ENCODE results near the gene TTC22.

Gene TTC22

DNA sequence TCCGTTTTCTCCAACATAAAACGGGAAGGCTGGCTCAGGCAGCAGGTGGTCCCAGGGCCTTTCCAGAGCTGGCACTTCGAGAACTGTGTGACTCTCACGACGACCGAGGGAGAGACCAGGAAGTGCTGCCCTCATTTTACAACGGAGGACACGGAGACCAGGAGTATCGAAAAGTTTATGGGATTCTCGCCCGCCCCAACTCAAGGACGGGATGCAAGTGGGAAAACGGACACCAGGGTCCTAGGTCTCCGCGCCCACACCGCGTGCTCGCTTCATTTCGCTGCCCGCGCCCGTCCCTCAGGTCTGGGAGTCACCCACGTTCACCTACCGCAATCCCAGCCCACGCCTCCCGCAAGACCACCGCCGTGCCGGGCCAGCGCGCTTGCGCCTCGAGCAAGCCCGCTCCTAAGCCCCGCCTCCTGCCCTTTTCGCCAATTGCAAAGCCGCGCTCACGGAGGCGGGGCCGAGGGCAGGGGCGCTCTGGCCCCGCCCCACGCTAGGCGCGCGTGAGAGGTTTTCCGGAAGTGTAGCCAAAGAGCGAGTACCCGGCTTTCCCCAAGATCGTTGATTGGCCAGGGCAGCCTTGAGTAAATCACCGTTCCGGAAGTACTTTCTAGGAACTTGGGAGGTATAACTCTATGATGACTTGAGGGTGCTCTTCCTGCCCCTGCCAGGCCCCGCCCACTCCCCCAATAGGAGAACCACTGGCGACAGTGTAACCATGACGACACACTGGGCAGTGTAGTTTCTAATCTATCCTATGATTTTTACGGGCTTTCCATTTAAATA, 36.8 kb downstream of the TTC22 start, which contains the start of gene PARS2:
Gene PARS2, minus strand, starts transcription at position 391 of the 789 bp plus-strand sequence. CDS start 5,362 bp downstream, outside the sequence.
- in situ Hi-C loops (cut with MboI; ENCODE audit: low sequenced_read_pairs) = no loop called here

GRCh38 chr1:54763816-54764132, 37.3 kb downstream of the TTC22 start:
- in situ Hi-C loops (cut with MboI; ENCODE audit: low sequenced_read_pairs) = no loop called here

- in situ Hi-C loops (cut with MboI; ENCODE audit: low sequenced_read_pairs) = no loop called here
Observed at GRCh38 chr1:54758678-54759348, 42.3 kb downstream of the TTC22 start.

DNA sequence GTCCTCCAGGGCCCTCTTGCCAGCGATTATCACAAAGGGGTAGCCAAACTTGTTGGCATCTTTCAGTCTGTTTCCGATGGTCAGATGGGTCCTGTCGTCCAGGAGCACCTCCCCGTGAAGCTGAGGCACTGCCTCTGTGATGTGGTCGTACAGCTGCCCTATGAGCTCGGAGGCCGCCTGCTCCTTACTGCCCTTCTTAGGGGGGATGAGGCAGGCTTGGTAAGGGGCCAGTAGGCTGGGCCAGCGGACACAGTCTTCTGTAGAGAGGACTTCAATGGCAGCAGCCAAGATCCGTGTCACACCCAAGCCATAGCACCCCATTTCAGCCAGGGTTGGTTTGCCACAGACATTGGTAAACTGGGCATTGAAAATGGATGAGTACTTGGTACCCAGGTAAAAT, 43.3 kb downstream of the TTC22 start:
- in situ Hi-C loops (cut with MboI; ENCODE audit: low sequenced_read_pairs) = no loop called here

- in situ Hi-C loops (cut with MboI; ENCODE audit: low sequenced_read_pairs) = no loop called here
Observed at GRCh38 chr1:54754486-54755285, 46.4 kb downstream of the TTC22 start.

GRCh38 chr1:54754045-54754444, 47.1 kb downstream of the TTC22 start:
- in situ Hi-C loops (cut with MboI; ENCODE audit: low sequenced_read_pairs) = no loop called here

DNA sequence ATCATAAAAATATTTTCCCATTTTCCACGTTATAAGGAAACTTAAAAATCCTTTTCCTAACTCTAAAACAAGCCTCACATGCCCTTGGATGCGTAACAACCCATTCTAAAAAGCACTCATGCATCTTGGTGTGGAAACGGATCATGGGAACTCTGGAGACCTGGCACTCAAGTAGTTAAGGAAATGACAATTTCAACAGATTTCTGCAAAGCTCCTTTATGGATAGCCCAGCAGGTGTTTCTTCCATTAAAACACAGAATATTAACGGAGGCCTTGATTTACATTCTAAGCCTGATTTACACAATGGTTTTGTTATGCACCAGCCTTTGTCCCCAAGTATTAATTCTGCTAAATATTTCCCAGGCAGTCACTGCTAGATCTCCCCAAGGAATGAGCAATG, 49.7 kb downstream of the TTC22 start:
- in situ Hi-C loops (cut with MboI; ENCODE audit: low sequenced_read_pairs) = no loop called here

GRCh38 chr1:54750596-54750995, 50.5 kb downstream of the TTC22 start:
- in situ Hi-C loops (cut with MboI; ENCODE audit: low sequenced_read_pairs) = no loop called here

DNA sequence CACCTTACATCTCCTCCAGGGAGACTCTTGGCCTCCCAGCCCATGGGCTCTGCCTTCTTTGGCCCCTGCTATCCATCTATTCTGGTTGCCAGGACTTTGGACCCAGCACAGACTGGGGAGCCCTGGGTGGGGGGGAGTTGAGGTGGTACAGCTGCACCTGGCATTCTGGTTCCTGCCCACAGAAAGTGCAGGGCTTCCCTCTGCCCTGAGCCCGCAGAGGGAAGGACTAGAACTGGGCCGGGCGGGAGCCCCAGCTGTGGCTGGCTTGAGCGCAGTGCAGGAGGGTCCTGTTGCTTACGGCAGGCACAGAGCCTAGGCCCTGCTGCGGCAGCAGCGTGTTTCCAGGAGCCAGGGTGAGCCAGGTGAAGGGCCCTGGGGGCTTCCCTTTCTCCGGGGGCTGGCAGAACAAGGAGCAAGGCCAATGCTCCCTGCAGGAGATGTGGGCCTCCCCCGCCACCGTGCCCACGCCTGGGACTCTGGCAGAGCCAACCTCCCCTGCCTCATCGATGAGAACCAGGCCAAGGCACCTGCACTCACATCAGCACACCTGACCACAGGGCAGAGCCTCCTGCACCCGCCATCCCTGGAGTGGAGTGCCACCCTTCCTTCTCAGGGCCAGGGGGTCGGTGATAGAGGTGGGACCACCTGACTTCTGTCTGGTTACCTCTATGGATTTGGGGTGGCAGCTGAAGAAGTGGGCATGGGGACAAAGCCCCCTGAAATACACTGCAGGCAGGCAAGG, 52.9 kb downstream of the TTC22 start:
- in situ Hi-C loops (cut with MboI; ENCODE audit: low sequenced_read_pairs) = no loop called here

GRCh38 chr1:54745864-54746263, 55.3 kb downstream of the TTC22 start:
- in situ Hi-C loops (cut with MboI; ENCODE audit: low sequenced_read_pairs) = no loop called here

GRCh38 chr1:54745274-54745673, 55.8 kb downstream of the TTC22 start:
- in situ Hi-C loops (cut with MboI; ENCODE audit: low sequenced_read_pairs) = no loop called here

GRCh38 chr1:54744696-54745095, 56.4 kb downstream of the TTC22 start:
- in situ Hi-C loops (cut with MboI; ENCODE audit: low sequenced_read_pairs) = no loop called here

- in situ Hi-C loops (cut with MboI; ENCODE audit: low sequenced_read_pairs) = no loop called here
Observed at GRCh38 chr1:54743416-54744226, 57.5 kb downstream of the TTC22 start.

DNA sequence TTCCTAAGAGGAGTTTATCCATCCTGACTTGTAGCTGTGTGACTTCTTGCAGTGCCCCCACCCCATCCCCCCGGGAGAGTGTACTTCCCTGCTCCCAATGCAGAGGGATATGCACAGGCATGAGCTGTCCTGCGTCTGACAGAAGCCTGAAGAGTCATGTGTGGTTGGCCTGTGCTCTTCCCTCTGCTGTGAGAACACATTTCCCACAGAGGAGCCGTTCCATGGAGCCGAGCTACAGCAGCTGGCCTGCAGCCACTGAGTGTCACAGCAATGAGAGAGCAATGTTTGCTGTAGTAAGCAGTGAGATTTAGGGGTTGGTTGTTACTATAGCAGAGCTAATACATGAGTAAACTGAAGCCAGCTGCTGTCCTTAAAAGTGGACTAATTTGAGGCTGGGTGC, 58.8 kb downstream of the TTC22 start:
- in situ Hi-C loops (cut with MboI; ENCODE audit: low sequenced_read_pairs) = no loop called here

DNA sequence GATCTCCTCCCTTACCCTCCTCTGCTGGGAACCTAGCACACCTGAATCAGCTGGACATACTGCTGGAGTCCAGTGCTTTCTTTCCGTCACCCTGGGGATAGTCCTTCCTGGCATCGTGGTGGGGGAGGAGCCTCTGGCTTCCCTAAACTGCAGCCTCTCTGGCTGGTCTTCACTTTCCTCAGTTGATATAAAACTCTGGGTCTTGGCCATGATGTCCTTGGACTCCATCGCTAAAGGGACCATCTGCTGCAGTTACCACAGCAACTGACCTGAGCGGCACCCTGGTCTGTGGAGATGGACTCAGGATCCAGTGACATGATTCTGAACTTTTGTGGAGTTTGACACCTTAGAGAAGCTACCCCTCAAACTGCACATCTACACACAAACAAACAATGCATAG, 59.6 kb downstream of the TTC22 start:
- in situ Hi-C loops (cut with MboI; ENCODE audit: low sequenced_read_pairs) = no loop called here

DNA sequence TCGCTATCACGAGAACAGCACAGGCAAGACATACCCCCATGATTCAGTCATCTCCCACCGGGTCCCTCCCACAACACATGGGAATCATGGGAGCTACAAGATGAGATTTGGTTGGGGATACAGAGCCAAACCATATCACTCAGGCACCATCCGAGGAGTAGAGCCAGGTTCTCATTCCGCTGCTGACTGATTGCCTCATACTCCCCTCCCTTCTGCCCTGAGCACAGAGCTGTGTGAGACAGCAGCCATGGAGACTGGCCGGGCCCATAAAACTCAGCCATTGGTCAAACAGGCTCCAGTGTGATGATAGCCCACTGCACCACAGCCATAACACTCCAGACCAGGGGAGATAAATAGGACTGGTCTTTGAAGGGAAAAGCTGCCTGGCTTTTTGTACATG, 62.9 kb downstream of the TTC22 start:
- in situ Hi-C loops (cut with MboI; ENCODE audit: low sequenced_read_pairs) = no loop called here

- in situ Hi-C loops (cut with MboI; ENCODE audit: low sequenced_read_pairs) = no loop called here
Observed at GRCh38 chr1:54736685-54737084, 64.4 kb downstream of the TTC22 start.

Measured in HL-60/S4 treated with phorbol 12-myristate 13-acetate at 8.2 ng/mL for 4 days and 3 days (cell line).